A673 (cell line): Measurements from ENCODE around the gene TYSND1. TPM values are rescaled to one million over a fixed set of nuclear protein-coding genes. Genes with fewer than 3 reads are reported as not detected.

ENCODE experiments used
- BruUV-seq: library from RNA; stranded (reverse); fragments of 400-500 nt; replicated peaks from 2 replicates; lab custom pipeline; 2021; lab: Mats Ljungman, UMichigan
- CTCF ChIA-PET: fragments of 300-600 bp; sonication (Branson Sonifier 250); formaldehyde crosslinking; loops from one replicate; lab custom pipeline; 2022; ENCODE audit warnings: antibody characterized with exemption; lab: Charles Lee
- POLR2A ChIA-PET: fragments of 300-600 bp; sonication (Branson Sonifier 250); formaldehyde crosslinking; loops from one replicate; lab custom pipeline; 2022; ENCODE audit warnings: antibody characterized with exemption; ENCODE audit not compliant: low non-redundant PET; lab: Charles Lee
- DNase-seq: peaks from one replicate; pipeline ENCODE4 v3.0.0-alpha.2; 2015; ENCODE audit warnings: low spot score
- H3K27ac ChIP-seq: fragments of 200-600 bp; sonication (generic); 2 replicates; pipeline ENCODE4 v1.5.1; 2016; ENCODE audit warnings: mixed run types, low read depth, mild to moderate bottlenecking, mixed read lengths, antibody characterized with exemption, low read length; ENCODE audit not compliant: poor library complexity, severe bottlenecking
- H3K27me3 ChIP-seq: fragments of 200-600 bp; sonication (generic); replicated peaks from 2 replicates; pipeline ENCODE4 v1.6.1; 2017; ENCODE audit warnings: mixed run types, low read depth, mild to moderate bottlenecking, mixed read lengths, antibody characterized with exemption, low read length; ENCODE audit not compliant: insufficient read depth, poor library complexity
- H3K36me3 ChIP-seq: fragments of 200-600 bp; sonication (generic); 2 replicates; pipeline ENCODE4 v1.6.1; 2016; ENCODE audit warnings: mixed run types, mild to moderate bottlenecking, mixed read lengths, antibody characterized with exemption, low read length; ENCODE audit not compliant: insufficient read depth, poor library complexity, severe bottlenecking
- H3K4me1 ChIP-seq: fragments of 200-600 bp; sonication (generic); 2 replicates; pipeline ENCODE4 v1.6.1; 2017; ENCODE audit warnings: mixed run types, mild to moderate bottlenecking, mixed read lengths, antibody characterized with exemption, low read length; ENCODE audit not compliant: insufficient read depth, poor library complexity, severe bottlenecking
- H3K4me3 ChIP-seq: fragments of 200-600 bp; sonication (generic); 2 replicates; pipeline ENCODE4 v1.5.1; 2016; ENCODE audit warnings: low read depth, mixed run types, mild to moderate bottlenecking, mixed read lengths, low read length; ENCODE audit not compliant: poor library complexity, severe bottlenecking
- H3K9me3 ChIP-seq: fragments of 200-600 bp; sonication (generic); 2 replicates; pipeline ENCODE4 v1.6.1; 2016; ENCODE audit warnings: mixed run types, low read depth, mild to moderate bottlenecking, mixed read lengths, antibody characterized with exemption, low read length; ENCODE audit not compliant: poor library complexity, severe bottlenecking
- EZH2 ChIP-seq: fragments of 200-600 bp; sonication (generic); IDR thresholded peaks from 2 replicates; pipeline ENCODE4 v1.6.1; 2017; ENCODE audit warnings: borderline replicate concordance, low read depth, mild to moderate bottlenecking, mixed read lengths, antibody characterized with exemption, low read length; ENCODE audit not compliant: poor library complexity, severe bottlenecking
- intact Hi-C: fragments of 100-400 bp; cut with micrococcal nuclease; formaldehyde crosslinking; loops from one replicate; pipeline ENCODE4 v1.10.0; 2022; ENCODE audit not compliant: unreplicated experiment
- total RNA-seq: library from RNA; stranded (reverse); gene quantifications from 2 replicates; pipeline ENCODE4 v1.2.3, GENCODE V29; 2021
- TF ChIP-seq, protein P1 (sequence below): fragments of 300-800, 200-600 bp; sonication (generic); conservative IDR thresholded peaks from 2 replicates; pipeline ENCODE4 v1.5.1; 2017; ENCODE audit warnings: low read depth, mild to moderate bottlenecking, antibody characterized with exemption, low read length, moderate library complexity, mixed read lengths

The TYSND1 gene
- total RNA-seq, 1 experiment from 2014 or later = 36.5 TPM

DNA sequence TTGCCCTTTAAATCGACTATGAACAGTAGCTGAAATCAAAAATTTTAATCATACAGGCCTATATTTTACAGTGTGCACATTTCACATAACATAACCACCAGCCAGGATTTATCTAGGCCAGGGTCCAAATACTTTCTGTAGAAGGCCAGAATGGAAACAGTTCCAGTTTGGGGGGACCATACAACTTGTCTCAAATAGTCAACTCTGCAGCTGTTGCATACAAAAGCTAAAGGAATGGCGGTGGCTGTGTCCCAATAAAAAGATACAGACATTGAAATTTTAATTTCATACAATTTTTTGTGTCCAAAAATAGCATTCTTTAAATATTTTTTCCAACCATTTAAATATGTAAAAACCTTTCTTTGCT is 742 bp upstream of the TYSND1 start:
- peak overlapping the region; percentile 75 for H3K4me3 ChIP-seq
- H3K9me3 ChIP-seq = no peaks in the 10 kb centered on the region
- H3K27ac ChIP-seq = peak overlapping the region; percentile 97
- intact Hi-C loops = loop anchor here (2.0 to 5.0 kb wide), 5 partner anchors 95 to 235 kb away; partner anchors contain the start of genes LRRC20 and MACROH2A2
- POLR2A ChIA-PET = interaction anchor here (0.7 to 0.9 kb wide), 2 partner anchors 21 to 33 kb away, joined by 3 to 4 read pairs; no protein-coding TSS in a partner anchor
- no peak for DNase-seq
- TF ChIP-seq, protein P1, sequence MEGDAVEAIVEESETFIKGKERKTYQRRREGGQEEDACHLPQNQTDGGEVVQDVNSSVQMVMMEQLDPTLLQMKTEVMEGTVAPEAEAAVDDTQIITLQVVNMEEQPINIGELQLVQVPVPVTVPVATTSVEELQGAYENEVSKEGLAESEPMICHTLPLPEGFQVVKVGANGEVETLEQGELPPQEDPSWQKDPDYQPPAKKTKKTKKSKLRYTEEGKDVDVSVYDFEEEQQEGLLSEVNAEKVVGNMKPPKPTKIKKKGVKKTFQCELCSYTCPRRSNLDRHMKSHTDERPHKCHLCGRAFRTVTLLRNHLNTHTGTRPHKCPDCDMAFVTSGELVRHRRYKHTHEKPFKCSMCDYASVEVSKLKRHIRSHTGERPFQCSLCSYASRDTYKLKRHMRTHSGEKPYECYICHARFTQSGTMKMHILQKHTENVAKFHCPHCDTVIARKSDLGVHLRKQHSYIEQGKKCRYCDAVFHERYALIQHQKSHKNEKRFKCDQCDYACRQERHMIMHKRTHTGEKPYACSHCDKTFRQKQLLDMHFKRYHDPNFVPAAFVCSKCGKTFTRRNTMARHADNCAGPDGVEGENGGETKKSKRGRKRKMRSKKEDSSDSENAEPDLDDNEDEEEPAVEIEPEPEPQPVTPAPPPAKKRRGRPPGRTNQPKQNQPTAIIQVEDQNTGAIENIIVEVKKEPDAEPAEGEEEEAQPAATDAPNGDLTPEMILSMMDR = no peak
- no peak for TF ChIP-seq EZH2
- CTCF ChIA-PET = interaction anchor here (0.5 to 2.4 kb wide), 5 partner anchors 32 to 217 kb away, joined by 3 to 13 read pairs (median 4); no protein-coding TSS in a partner anchor
- H3K36me3 ChIP-seq = peaks cover 24% of the 10 kb centered on the region
- H3K27me3 ChIP-seq = no peaks in the 10 kb centered on the region
- BruUV-seq = no TSS peak
- H3K4me1 ChIP-seq = peaks cover 24% of the 10 kb centered on the region

DNA sequence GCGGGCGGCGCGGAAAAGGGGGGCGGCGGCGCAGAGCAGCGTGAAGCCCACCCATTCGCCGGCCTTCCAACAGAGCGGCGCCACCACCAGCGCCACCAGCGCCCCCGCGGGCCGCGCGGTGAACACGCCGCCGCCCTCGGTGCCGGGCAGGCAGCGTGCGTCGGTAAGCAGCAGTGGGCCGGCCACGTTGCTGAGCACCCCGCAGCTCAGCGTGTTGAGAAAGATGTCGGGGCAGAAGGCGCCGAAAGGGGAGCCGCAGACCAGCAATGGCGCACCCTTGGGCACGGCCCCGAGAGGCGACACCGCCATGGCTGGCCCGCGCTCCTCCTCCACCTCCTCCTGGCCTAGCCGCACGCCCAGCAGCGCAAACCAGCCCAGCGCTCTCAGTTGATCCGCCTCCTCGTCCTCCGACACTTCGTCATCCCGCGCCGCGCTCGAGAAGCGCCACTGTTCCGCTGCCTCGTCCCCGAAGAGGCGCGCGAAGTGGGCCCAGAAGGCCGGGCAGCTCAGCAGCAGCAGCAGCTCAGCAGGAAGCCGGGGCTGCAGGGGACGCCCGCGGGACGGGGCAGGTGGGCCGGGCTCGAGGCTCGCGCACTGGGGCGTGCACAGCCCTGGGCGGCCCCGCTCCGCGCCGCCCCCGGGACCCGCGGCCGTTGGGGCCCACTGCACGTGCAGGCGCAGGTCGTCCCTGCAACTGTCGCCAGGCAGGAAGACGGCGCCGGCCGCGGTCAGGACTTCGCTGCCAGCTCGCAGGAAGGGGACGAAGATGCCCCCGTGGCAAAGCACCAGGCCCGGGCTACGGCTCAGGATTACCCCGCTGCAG is 623 bp downstream of the TYSND1 start:
- Histone ChIP-seq H3K4me3 (peak overlapping the region; percentile 75), H3K36me3 (peaks cover 13% of the 10 kb centered on the region), H3K4me1 (peaks cover 24% of the 10 kb centered on the region), H3K27ac (peak overlapping the region; percentile 97), H3K9me3 (no peaks in the 10 kb centered on the region), H3K27me3 (no peaks in the 10 kb centered on the region)
- no peak for TF ChIP-seq EZH2
- TF ChIP-seq, protein P1 = peak; percentile 54
- ChIA-PET CTCF (interaction anchor here (0.5 to 2.4 kb wide), 14 partner anchors 11 to 629 kb away, joined by 3 to 14 read pairs (median 4); partner anchors contain the start of gene SAR1A), POLR2A (interaction anchor here (0.6 to 1.2 kb wide), 6 partner anchors 10 to 1438 kb away, joined by 3 to 5 read pairs (median 4); no protein-coding TSS in a partner anchor)
- BruUV-seq = no TSS peak
- intact Hi-C loops = loop anchor here (2.0 to 5.0 kb wide), 5 partner anchors 94 to 236 kb away; partner anchors contain the start of genes LRRC20 and MACROH2A2
- DNase-seq = peak; percentile 88

GRCh38 chr10:70145166-70145665 is 1.3 kb downstream of the TYSND1 start:
- no peak for TF ChIP-seq EZH2
- TF ChIP-seq, protein P1 = no peak
- intact Hi-C loops = loop anchor here (5.0 kb wide), 2 partner anchors 93 to 237 kb away; partner anchors contain the start of genes LRRC20 and MACROH2A2
- POLR2A ChIA-PET = no interaction called here
- CTCF ChIA-PET = interaction anchor here (2.4 kb wide), 1 partner anchor 219 kb away, joined by 13 read pairs; no protein-coding TSS in a partner anchor
- no TSS peak for BruUV-seq
- peak overlapping the region; percentile 75 for H3K4me3 ChIP-seq
- peaks cover 9% of the 10 kb centered on the region for H3K36me3 ChIP-seq
- no peaks in the 10 kb centered on the region for H3K27me3 ChIP-seq
- H3K9me3 ChIP-seq = no peaks in the 10 kb centered on the region
- no peak for DNase-seq
- peaks cover 24% of the 10 kb centered on the region for H3K4me1 ChIP-seq
- H3K27ac ChIP-seq = peak overlapping the region; percentile 97
